K562 (cell line): ENCODE measurements around the gene PLEKHG5. TPM values are rescaled to one million over a fixed set of nuclear protein-coding genes. Genes with fewer than 3 reads are reported as not detected.
A peak's percentile ranks its signal among the peaks of the same experiment; 100 is the strongest.

ENCODE experiments used
- ARID4B ChIP-seq: sonication (generic); formaldehyde crosslinking; IDR thresholded peaks from 2 replicates; pipeline ENCODE4 v1.8.0; 2022; ENCODE audit warnings: mild to moderate bottlenecking, missing genetic modification reagents
- ATF3 ChIP-seq, 2 experiments: fragments of 450-650 bp in 1 of 2; sonication (generic) in 1 of 2; formaldehyde crosslinking in 1 of 2; IDR thresholded peaks in 1 of 2; conservative IDR thresholded peaks in 1 of 2; 2 replicates each; pipeline versions ENCODE4 v1.6.1 to v1.8.1; 2016 to 2023; ENCODE audit warnings: mild to moderate bottlenecking in 2 of 2, moderate library complexity in 2 of 2, inconsistent platforms in 1 of 2, missing genetic modification reagents in 1 of 2
- KLF13 ChIP-seq: fragments of 450-650 bp; IDR thresholded peaks from 2 replicates; pipeline ENCODE4 v1.6.1; 2016; ENCODE audit warnings: missing genetic modification characterization, low read depth, mild to moderate bottlenecking, missing compliant biosample characterization, moderate library complexity, borderline replicate concordance
- TARDBP ChIP-seq: fragments of 450-650 bp; IDR thresholded peaks from 2 replicates; pipeline ENCODE4 v1.6.1; 2016
- TFAP4 ChIP-seq: sonication (generic); formaldehyde crosslinking; IDR thresholded peaks from 2 replicates; pipeline ENCODE4 v1.8.0; 2022; ENCODE audit warnings: missing genetic modification reagents, mild to moderate bottlenecking, moderate library complexity, borderline replicate concordance
- polyA plus RNA-seq, 8 experiments: library from polyadenylated mRNA; depleted of rRNA in 4 of 8; stranded (reverse) in 5 of 8; unstranded in 3 of 8; fragments of >200 nt; fragmentation: Nextera tagmentation in 2 of 8; fragmentation: Illumina TruSeq in 1 of 8; extraction: Ambion mirVana in 2 of 8; extraction: Trizol in 1 of 8; gene quantifications; 2 replicates each; pipeline versions ENCODE4 v1.2.1 to v1.2.3, GENCODE V29; 2011 to 2014; ENCODE audit warnings: inconsistent platforms in 1 of 8, missing spikeins in 1 of 8
- total RNA-seq, 7 experiments: library from RNA; depleted of rRNA in 6 of 7; stranded (reverse); fragments of >200 nt in 6 of 7; fragmentation: Illumina TruSeq in 2 of 7; extraction: Trizol in 2 of 7; gene quantifications; 2 replicates each; pipeline versions ENCODE4 v1.2.1 to v1.2.3, GENCODE V29; 2011 to 2021; ENCODE audit warnings: low replicate concordance in 1 of 7
- TF ChIP-seq, protein P1 (sequence below): sonication (generic); IDR thresholded peaks from 2 replicates; pipeline ENCODE4 v1.6.1; 2016
- TF ChIP-seq, protein P2 (sequence below), 2 experiments: fragments of 450-650 bp; formaldehyde crosslinking in 1 of 2; IDR thresholded peaks; 2 replicates each; pipeline versions ENCODE4 v1.4.0 to v1.6.1; 2014 to 2020; ENCODE audit warnings: mild to moderate bottlenecking in 2 of 2, borderline replicate concordance in 1 of 2, low read depth in 1 of 2

Gene PLEKHG5
- total and polyA plus RNA-seq, 9 of the 15 experiments (the other 6 are each of a cell fraction or from before 2014, with no cell fraction given): 0.04 to 0.29 (median 0.09) TPM; not detected in 3

GRCh38 chr1:6475381-6476133, 15.9 kb downstream of the PLEKHG5 start (continued):
- TF ChIP-seq TARDBP (0 out of 2 replicates have a peak, but pooled peaks have one; percentile 58), ATF3 (IDR thresholded peaks at IDR 0.05) (no peak), ATF3 (CRISPR knock-in tag; conservative IDR thresholded peaks at IDR 0.05) (peak; percentile 38; the same call in 1 of the 2 replicates), ARID4B (peak; percentile 18; the same call in 1 of the 2 replicates), KLF13 (0 out of 2 replicates have a peak, but pooled peaks have one; percentile 26), TFAP4 (peak; percentile 51; the same call in 1 of the 2 replicates)
- TF ChIP-seq, protein P1, sequence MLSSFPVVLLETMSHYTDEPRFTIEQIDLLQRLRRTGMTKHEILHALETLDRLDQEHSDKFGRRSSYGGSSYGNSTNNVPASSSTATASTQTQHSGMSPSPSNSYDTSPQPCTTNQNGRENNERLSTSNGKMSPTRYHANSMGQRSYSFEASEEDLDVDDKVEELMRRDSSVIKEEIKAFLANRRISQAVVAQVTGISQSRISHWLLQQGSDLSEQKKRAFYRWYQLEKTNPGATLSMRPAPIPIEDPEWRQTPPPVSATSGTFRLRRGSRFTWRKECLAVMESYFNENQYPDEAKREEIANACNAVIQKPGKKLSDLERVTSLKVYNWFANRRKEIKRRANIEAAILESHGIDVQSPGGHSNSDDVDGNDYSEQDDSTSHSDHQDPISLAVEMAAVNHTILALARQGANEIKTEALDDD: no peak
- TF ChIP-seq, protein P2, sequence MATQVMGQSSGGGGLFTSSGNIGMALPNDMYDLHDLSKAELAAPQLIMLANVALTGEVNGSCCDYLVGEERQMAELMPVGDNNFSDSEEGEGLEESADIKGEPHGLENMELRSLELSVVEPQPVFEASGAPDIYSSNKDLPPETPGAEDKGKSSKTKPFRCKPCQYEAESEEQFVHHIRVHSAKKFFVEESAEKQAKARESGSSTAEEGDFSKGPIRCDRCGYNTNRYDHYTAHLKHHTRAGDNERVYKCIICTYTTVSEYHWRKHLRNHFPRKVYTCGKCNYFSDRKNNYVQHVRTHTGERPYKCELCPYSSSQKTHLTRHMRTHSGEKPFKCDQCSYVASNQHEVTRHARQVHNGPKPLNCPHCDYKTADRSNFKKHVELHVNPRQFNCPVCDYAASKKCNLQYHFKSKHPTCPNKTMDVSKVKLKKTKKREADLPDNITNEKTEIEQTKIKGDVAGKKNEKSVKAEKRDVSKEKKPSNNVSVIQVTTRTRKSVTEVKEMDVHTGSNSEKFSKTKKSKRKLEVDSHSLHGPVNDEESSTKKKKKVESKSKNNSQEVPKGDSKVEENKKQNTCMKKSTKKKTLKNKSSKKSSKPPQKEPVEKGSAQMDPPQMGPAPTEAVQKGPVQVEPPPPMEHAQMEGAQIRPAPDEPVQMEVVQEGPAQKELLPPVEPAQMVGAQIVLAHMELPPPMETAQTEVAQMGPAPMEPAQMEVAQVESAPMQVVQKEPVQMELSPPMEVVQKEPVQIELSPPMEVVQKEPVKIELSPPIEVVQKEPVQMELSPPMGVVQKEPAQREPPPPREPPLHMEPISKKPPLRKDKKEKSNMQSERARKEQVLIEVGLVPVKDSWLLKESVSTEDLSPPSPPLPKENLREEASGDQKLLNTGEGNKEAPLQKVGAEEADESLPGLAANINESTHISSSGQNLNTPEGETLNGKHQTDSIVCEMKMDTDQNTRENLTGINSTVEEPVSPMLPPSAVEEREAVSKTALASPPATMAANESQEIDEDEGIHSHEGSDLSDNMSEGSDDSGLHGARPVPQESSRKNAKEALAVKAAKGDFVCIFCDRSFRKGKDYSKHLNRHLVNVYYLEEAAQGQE (IDR thresholded peaks at IDR 0.05; ENCODE audit: borderline replicate concordance): peak; percentile 42; the same call in 1 of the 2 replicates
- TF ChIP-seq, protein P2 (CRISPR knock-in tag; IDR thresholded peaks at IDR 0.05; ENCODE audit: low read depth): peak; percentile 11; the same call in 1 of the 2 replicates
